GM21367 (cell line): ENCODE measurements around the gene TRIP12.
A peak's percentile ranks its signal among the peaks of the same experiment; 100 is the strongest.
"Not testable (repeated sequence)": the region's sequence is repeated elsewhere in the genome, so short reads cannot be mapped to it uniquely, and the experiment has no call there.

ENCODE experiments used
- ATAC-seq: cut with Tn5 transposase; IDR thresholded peaks from one replicate; pipeline ENCODE4 v1.9.1; 2021; ENCODE audit not compliant: unreplicated experiment

Gene TRIP12

DNA sequence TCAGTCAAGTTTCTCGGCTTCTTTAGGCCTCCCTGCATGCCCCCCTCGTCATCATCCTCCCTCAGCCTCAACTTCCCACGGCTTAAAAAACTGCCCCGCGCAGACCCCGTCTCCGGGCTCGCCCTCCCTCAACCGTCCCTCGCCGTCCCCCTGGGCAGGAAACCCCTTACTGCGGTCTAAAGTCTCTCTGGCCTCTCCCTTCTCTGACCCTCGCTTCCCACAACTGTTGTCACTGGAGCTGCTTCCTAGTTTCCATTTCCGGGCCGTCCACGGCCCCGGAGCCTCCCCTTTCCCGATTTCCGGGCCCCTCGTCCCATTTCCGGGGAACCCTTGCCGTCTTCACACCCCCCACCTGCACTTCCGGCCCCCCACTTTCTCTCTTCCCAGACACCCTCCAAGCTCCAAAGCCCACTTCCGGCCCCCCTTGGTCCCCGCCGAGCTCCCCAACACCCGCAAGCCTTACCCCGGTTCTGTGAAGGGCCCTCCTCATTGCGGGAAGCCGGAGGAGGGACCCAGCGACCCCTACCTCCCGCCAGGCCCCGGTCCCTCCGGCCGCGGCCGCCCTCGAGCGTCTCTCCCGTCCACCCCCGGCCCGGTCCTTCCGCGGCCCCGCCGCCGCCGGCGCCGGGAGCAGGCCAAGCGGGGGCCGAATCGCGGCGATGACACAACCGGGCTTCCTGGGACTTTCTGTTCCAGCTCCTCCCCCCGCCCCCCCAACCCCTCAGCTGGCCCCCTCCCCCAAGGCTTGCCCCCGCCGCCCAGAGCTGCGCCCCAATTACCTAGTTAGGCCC is 513 bp downstream of the TRIP12 start:
- peak; percentile 14 for ATAC-seq

DNA sequence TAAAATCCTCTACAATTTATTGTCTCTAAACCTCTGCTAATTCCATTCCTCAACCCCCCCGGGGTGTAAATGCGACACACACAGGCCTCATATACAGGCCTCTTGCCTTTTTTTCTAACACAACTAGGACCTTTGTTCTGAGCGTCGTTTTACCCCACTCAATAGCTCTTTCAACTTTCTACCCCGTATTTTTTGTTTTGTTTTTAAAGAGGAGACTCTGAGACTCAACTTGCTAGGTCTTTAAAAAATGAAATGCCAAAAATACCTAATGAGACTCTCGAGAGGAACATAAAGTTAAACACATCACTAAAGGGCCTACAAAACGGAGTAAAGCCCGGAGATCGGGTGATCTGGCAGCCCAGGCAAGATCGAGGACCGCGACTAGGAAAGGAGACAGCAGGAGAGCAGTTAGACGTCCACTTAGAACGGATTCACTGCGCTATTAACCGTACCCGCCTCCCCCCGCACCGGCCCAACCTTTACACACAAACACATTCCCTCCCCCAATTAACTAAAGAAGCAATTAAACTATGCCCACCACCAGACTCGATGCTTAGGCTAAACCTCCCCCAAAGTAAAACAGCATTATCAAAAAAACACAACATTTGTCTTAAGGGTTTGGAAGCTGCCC is 1.7 kb downstream of the TRIP12 start:
- ATAC-seq = no peak

DNA sequence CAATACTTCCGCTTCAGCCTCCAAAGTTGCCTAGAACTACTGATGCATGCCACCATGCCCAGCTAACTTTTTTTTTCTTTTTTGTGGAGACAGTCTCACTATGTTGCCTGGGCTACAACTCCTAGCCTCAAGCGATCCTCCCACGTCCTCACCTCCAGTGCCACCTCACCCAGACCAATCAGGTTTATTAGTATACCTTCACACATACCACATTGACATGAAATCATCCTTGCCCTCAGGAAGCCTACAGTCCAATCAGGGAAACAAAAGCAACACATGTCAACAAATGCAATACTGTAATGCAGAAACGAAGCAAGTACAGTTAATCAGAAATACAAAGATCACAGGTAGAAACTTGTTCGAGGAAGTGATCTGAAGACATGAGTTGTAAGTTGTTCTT is 4.0 kb downstream of the TRIP12 start:
- no peak for ATAC-seq

DNA sequence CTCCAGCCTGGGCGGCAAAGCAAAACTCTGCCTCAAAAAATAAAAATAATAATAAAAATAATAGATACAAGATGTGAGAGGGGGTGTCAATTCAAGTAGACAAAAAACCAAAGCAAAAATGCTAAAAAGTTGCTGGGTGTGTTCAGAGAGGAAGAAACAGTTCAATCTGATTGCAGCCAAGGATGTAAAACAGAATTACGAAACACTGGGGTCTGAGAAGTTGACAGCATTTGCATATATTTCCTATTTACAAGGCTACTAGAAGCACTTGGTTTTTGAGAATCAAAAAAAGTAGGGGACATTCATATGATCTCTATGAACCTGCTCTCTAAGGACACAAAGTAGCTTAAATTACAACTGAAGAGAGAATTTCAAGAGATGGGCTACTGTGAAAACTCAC is 7.6 kb downstream of the TRIP12 start:
- ATAC-seq = no peak

DNA sequence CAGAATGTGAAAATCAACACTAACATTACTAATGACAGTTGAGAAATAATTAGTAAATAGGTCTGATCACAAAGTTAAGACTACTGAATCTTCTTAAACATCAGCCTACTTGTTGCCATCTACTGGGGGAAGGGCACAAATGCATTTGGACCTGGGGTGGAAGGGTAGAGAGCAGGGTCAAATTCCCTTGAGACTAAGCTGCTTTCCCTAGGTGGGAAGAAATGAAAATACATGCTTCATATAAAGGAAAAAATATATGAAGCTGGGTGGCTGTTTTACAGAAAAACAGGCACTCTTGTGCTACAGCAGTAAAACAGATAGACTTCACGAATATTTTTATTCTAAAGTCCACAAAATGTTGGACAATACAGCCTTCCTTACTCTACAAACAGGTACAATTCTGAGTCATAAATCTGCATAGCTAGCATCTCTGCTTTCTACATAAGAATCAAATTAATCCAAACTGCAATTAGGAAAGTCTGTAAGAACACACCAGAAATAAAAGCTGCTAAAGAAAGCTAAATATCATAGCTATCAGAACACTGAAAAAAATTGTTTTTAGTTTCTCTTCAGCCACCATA is 10.9 kb downstream of the TRIP12 start:
- no peak for ATAC-seq

DNA sequence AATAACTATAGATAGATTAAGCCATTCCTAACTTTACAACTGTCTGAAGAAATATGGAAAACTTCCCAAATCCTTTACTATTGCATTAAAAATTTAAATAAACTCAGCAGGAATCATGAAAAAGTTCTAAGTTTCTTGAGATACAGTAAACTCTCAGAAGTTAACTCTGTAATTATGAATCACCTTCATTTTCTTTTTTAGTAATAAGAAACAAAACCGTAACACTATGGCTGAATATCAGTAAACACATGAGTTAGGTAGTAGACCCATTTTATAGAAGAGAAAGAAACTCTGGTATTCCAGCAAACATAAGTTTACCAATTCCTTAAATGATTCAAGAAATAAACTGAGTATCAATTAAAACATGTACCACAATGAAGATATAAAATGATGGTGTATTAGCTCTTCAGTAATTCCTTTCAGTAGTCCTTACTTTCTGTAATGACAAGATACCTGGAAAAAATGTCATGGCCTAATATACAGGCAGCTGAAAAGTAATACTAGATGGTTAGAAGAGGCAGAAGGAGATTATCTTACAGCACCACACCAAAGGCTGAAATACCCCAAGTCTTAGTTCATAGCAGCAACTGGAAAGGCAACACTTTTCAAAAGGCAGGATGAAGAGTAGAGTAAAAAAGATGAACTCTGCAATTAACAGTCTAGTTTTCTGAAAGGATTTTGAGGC is 11.5 kb downstream of the TRIP12 start:
- ATAC-seq = no peak

DNA sequence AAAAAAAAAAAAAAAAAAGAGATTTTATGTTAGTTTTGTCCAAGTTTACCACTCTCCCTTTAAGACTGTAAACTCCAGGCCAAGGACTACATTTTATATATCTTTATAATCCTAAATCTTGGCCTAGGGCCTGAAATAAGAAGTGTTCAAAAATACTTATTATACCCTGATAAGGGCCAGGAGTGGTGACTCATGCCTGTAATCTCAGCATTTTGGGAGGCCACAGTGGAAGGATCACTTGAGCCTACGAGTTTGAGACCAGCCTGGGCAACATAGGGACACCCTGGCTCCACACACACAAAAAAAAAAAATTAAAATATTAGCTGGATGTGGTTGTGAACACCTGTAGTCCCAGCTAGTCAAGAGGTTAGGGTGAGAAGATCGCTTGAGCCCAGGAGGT is 12.7 kb downstream of the TRIP12 start:
- ATAC-seq = no peak

DNA sequence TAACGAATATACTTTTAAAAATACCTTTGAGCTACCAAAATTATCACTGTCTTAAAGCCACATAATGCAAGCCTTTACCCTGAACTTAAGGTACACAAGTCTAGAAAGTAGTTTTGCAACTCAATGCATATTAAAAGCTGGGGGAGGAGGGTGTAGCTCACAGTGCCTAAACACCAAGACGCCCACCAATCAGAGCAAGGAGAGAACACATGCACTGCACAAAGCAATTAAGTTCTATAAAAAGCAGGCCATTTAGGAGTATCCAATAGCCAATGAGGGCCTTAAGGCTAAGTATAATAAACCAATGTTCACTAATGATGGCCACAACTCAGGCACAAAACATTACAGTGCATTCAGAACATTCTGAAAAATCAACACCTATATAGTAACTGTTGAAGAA is 16.2 kb downstream of the TRIP12 start:
- ATAC-seq = no peak

DNA sequence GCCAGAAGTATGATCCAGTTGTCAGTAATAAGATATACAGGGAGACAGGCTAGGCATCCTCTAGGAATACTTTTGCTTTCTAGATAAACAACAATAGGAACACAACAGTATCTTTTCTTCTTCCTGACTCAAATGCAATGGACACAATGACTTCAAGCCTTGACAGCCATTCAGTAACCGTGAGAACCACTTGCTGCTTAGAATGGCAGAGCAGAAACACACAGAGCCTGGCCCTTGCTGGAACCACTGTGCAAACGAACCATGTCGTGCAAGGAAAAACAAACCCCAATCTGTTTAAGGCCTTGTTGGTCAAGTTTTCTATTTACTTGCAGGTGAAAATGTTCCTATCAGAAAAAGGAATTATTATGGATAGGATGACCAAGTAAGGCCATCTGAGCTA is 18.8 kb downstream of the TRIP12 start:
- ATAC-seq = no peak

DNA sequence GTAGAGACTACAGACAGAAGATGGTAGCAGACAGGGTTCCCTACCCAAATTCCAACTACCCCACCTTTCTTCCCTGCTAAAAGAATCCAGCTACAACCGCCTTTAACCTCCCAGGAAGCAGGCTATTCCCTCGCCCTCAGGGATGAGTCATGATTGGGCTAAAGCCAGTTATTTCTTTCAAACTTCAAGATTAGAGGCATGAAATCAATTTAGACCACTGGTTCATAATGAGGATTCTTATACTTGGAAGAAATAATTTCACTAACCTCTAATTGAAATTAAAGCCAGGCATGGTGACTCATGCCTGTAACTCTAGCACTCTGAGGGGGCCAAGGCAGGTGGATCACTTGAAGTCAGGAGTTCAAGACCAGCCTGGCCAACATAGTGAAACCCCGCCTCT is 20.0 kb downstream of the TRIP12 start:
- no peak for ATAC-seq

DNA sequence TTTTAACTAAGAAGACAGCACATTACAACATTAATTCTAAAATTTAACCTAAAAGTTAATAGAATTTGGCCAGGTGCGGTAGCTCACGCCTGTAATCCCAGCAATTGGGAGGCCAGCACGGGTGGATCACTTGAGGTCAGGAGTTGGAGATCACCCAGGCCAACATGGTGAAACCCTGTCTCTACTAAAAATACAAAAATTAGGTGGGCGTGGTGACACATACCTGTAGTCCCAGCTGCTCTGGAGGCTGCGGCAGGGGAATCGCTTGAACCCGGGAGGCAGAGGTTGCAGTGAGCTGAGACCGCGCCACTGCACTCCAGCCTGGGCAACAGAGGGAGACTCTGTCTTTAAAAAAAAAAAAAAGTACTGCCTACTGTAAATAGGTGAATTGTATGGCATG is 21.3 kb downstream of the TRIP12 start:
- not testable (repeated sequence) for ATAC-seq

DNA sequence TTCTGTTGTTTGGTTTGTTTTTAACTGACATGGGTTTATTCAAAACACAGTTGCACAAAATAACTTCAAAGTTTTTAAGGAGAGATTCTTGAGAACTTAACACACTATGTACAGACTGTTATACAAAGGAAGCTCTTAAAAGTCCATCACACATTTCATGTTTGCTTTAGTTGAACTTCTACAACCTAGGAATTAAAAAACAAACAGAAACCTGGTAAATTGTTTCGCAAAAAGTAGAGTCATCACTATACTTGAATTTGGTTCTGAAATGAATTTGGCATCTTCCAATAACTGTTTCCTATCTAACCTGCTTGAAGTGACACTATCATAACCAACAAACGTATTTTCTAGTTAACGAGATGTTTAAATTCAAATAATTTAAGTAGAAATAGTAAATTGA is 21.8 kb downstream of the TRIP12 start:
- no peak for ATAC-seq

DNA sequence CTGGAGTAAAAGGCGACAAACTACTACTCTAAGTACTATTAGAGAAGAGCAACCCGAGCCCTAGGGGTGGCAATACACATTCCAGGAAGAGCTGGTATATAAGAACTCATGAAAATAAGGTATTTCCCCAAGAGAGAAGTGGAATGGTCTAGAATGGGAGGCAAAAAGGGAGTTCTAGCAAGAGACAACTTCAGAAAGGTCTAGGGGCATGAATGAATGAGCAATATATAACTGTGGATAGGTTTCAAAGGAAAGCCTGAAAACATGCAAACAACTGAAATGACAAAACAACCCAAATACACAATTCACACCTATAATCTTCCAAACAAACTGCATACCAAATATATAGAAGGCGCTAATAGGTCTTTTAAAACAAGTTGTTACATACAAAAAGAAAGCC is 22.2 kb downstream of the TRIP12 start:
- no peak for ATAC-seq

DNA sequence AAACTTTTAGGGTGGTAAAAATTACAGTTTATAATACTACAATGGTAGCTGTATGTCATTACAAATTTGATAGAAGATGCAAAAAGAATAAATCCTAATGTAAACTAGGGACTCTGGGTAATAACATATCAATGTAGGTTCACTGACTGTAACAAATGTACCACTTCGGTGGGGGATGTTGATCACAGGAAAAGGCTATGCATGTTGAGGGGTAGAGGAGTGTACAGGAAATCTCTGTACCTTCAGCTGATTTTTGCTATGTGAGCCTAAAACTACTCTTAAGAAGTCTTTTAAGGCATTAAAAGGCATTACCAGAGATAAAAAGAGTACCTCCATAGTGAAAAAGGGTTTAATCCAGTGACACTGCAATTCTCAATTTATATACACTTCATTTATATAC is 25.0 kb downstream of the TRIP12 start:
- no peak for ATAC-seq

DNA sequence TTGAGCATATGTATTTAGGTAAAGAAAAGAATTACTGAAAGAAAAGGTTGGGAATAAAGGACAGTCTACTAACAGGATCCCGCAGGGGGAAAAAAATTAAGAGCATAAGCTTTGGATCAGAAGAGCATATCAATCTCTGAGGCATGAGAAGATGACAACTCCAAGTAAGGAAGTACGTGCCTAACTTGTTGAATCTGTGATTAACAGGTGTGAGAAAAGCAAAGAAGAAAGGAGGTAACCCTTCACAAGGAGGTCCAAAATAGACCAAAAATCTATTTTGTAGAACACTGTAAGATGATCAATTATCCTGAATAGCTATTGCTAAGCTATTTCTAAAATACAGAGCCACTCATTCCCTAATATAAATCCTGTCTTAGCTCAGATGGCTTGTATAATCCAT is 32.8 kb downstream of the TRIP12 start:
- no peak for ATAC-seq

DNA sequence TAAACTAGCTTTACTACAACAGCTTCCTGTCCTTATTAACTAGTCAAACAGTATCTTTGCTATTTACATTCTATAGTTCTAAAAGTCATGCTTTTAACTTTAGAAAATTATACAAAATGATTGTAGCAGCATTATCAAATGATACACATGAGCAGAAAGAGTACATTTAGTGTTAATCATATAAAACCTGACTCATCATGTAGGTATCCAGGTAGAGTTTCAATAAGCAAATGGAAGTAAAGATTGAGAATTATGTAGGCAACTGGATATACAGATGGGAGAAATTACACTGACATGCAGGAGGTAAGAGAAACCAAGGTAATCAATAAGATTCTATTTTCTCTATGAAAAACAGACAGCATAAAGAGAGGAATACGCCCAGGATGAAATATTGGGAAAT is 33.8 kb downstream of the TRIP12 start:
- no peak for ATAC-seq

DNA sequence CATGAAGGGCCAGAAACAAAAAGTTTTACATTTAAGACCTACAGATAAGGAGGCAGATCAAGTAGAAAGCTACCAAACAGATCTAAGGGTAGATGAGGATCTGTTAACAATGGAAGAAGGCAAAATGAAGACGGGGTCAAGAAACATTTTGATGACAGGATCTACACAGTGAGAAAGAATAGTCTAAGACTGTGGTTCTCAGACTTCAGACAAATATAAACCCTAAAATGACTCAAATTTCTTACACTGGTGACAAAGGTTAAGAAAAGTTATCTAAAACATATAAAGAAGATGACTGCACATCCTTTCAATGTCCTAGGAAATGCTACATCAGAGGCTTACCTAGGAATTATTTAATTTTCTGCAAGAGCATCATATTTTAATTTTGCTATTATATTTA is 34.4 kb downstream of the TRIP12 start:
- ATAC-seq = no peak

DNA sequence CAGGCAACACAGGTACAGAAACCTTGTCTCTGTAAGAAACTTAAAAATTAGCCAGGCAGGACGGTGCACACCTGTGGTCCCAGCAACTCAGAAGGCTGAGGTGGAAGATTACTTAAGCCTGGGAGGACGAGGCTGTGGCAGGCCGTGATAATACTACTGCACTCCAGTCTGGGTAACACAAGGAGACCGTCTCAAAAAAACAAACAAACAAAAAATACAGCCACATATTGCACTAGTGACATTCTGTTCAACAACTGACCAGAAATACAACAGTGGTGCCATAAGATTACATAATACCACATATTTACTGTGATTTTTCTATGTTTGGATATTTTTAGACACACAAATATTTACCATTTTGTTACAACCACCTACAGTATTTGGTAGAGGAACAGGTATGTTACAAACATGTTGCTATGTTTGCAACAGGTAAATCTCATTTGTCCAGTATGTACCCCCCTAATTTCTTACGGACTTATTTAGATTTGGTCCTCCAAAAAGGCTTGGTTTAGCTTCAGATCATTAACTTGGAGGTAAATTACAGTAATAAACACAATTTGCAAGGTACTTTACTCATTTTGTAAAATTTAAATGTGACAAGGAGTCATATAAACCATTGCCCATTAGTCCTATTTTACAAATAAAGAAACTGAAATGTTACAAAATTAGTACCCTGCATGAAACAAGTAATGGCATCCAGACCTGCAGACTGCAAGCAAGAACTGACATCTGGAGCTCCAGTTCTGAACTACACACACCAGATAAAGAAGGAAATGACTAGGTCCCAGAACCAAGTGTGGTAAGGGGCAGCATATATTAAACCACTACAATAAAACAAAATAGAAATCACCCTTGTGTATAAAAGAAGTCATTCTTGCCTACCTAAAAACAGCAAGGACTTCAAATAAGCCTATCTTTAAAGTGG is 36.8 kb downstream of the TRIP12 start:
- peak; percentile 77 for ATAC-seq

DNA sequence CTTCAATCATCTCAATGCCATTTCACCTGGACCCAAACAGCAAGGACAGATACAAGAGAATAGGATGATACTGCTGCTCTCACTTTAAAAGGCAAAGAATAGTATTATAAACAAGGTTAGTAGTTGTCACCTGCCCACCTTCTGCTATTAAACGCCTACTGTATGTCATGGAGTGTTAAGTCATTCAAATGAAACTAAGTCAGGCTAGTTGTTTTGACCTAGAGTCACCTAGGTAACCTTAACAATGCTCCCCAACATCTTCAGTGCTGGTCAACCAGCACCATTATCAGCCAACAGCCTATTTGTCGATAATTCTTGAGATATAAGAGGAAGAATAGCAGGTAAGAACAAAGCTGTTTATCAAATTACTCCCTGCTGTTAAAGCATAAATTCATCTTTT is 39.2 kb downstream of the TRIP12 start:
- no peak for ATAC-seq

DNA sequence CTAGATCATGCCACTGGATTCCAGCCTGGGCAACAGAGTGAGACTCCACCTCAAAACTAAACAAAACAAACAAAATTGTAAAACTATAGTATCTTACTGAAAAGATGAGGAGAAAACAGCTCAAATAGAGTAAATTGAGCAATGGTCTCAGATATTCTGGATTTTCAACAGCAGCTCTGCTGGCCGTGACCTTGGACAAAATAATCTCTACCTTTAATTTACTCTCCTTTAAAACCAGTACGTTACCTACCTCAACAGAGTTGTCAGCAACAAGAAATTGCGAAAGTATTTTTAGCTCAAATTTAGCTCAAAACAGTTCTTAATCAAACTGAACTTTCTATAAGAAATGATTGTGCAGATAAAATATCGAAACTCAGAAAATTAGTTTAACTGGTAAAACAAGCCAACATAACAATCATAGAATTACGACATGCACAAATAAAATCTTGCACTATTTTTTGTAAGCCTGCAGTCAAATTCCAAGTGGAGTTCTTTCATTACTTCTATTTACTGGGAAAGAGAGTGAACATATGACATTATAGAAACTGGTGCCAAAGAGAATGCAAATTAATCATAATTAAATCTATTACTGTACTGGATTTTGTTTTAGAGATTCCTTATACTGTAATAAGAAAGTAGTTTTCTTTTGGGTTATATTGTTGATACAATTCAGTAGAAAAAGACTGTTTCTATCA is 40.8 kb downstream of the TRIP12 start:
- ATAC-seq = no peak
